Sigmoid colon (tissue), 4 donors: ENCODE data around the gene TSGA10.

Source experiments
- CTCF ChIP-seq, 4 experiments: fragments of 450-650 bp in 3 of 4; fragments of 200-600 bp in 1 of 4; IDR thresholded peaks; one replicate each; pipeline ENCODE4 v1.5.1; 2016 to 2019; ENCODE audit warnings: antibody characterized with exemption in 4 of 4, mild to moderate bottlenecking in 3 of 4, moderate library complexity in 2 of 4
- EP300 ChIP-seq, 4 donors: sonication (generic); formaldehyde crosslinking; IDR thresholded peaks; one replicate each; pipeline ENCODE4 v1.6.1; 2017; ENCODE audit warnings: antibody characterized with exemption in 4 of 4
- POLR2A ChIP-seq, 2 donors: fragments of 450-650 bp; IDR thresholded peaks; one replicate each; pipeline ENCODE4 v1.6.1; 2016; ENCODE audit warnings: antibody characterized with exemption in 2 of 2, mild to moderate bottlenecking in 2 of 2, moderate library complexity in 2 of 2

- TF ChIP-seq EP300 (IDR thresholded peaks at IDR 0.05) (no peak), CTCF (IDR thresholded peaks at IDR 0.05) (no peak), POLR2A (IDR thresholded peaks at IDR 0.05) (no peak)
These were observed 53.0 kb downstream of the TSGA10 start for GRCh38 chr2:99101697-99102096.
